ENCODE measurements around the gene CALR. TPM values are rescaled to one million over a fixed set of nuclear protein-coding genes. Genes with fewer than 3 reads are reported as not detected.
A peak's percentile ranks its signal among the peaks of the same experiment; 100 is the strongest.
"Not testable (repeated sequence)": the region's sequence is repeated elsewhere in the genome, so short reads cannot be mapped to it uniquely, and the experiment has no call there.

Gene CALR
- 984 and 991 TPM in 2 replicates for total RNA-seq

- no peaks in the 10 kb centered on the region for H3K27me3 Mint-ChIP-seq (ENCODE audit: low read depth)
- H3K4me3 Mint-ChIP-seq (ENCODE audit: low read depth): peak within 1 kb of the TSS; percentile 99
- H3K27ac Mint-ChIP-seq: peak within 1 kb of the TSS; percentile 84
- H3K36me3 Mint-ChIP-seq (ENCODE audit: low read depth): peaks cover 54% of the 10 kb centered on the region
- peaks cover 44% of the 10 kb centered on the region for H3K4me1 Mint-ChIP-seq (ENCODE audit: low read depth)
- H3K9me3 Mint-ChIP-seq: no peaks in the 10 kb centered on the region
- intact Hi-C loops (cut with micrococcal nuclease): loop anchor here (1.0 to 5.0 kb wide), 4 partner anchors 47 to 213 kb away; partner anchors contain the start of genes GCDH, GET3, IER2 and JUNB
- DNase-seq (ENCODE audit: low spot score): peak; percentile 99
Measured at GRCh38 chr19:12937927-12938778, at the start of gene CALR. TSS of gene CALR (plus strand) at chr19:12938609. CDS start at chr19:12938680, 71 bp downstream.

GRCh38 chr19:12890299-12890786 is 48.1 kb upstream of the CALR start:
- H3K36me3 Mint-ChIP-seq (ENCODE audit: low read depth): peaks cover 23% of the 10 kb centered on the region
- H3K27ac Mint-ChIP-seq: peak overlapping the region; percentile 81
- H3K9me3 Mint-ChIP-seq; H3K27me3 Mint-ChIP-seq (ENCODE audit: low read depth); H3K4me1 Mint-ChIP-seq (ENCODE audit: low read depth); DNase-seq (ENCODE audit: low spot score): not testable (repeated sequence)
- intact Hi-C loops (cut with micrococcal nuclease): loop anchor here (2.0 kb wide), 2 partner anchors 28 to 48 kb away; partner anchors contain the start of genes CALR and SYCE2
- peak overlapping the region; percentile 95 for H3K4me3 Mint-ChIP-seq (ENCODE audit: low read depth)

- no peaks in the 10 kb centered on the region for H3K9me3 Mint-ChIP-seq
- peak within 1 kb of the TSS; percentile 95 for H3K4me3 Mint-ChIP-seq (ENCODE audit: low read depth)
- H3K36me3 Mint-ChIP-seq (ENCODE audit: low read depth): peaks cover 23% of the 10 kb centered on the region
- intact Hi-C loops (cut with micrococcal nuclease): loop anchor here (2.0 kb wide), 2 partner anchors 28 to 48 kb away; partner anchors contain the start of genes CALR and SYCE2
- peak; percentile 96 for DNase-seq (ENCODE audit: low spot score)
- H3K27me3 Mint-ChIP-seq (ENCODE audit: low read depth): no peaks in the 10 kb centered on the region
- H3K4me1 Mint-ChIP-seq (ENCODE audit: low read depth): peaks cover 9% of the 10 kb centered on the region
- peak within 1 kb of the TSS; percentile 81 for H3K27ac Mint-ChIP-seq
Measured at GRCh38 chr19:12890787-12891552, 47.4 kb upstream of the CALR start, which contains the start of gene GCDH. TSS of gene GCDH (plus strand) at chr19:12891160. CDS start at chr19:12891305, 145 bp downstream.

GRCh38 chr19:12891553-12892021 is 46.8 kb upstream of the CALR start:
- DNase-seq (ENCODE audit: low spot score): no peak
- Mint-ChIP-seq H3K27me3 (ENCODE audit: low read depth) (no peaks in the 10 kb centered on the region), H3K9me3 (no peaks in the 10 kb centered on the region)

GRCh38 chr19:12893582-12893981 is 44.8 kb upstream of the CALR start:
- DNase-seq (ENCODE audit: low spot score): no peak
- Mint-ChIP-seq H3K27me3 (ENCODE audit: low read depth) (no peaks in the 10 kb centered on the region), H3K36me3 (ENCODE audit: low read depth) (peaks cover 29% of the 10 kb centered on the region)

More at GRCh38 chr19:12891553-12892021, 46.8 kb upstream of the CALR start:
- intact Hi-C loops (cut with micrococcal nuclease): loop anchor here (2.0 kb wide), 2 partner anchors 27 to 47 kb away; partner anchors contain the start of genes CALR and SYCE2
- H3K4me3 Mint-ChIP-seq (ENCODE audit: low read depth): peak overlapping the region; percentile 95
- H3K27ac Mint-ChIP-seq: peak overlapping the region; percentile 81
- peaks cover 9% of the 10 kb centered on the region for H3K4me1 Mint-ChIP-seq (ENCODE audit: low read depth)
- H3K36me3 Mint-ChIP-seq (ENCODE audit: low read depth): peaks cover 23% of the 10 kb centered on the region

GRCh38 chr19:12896460-12896859 is 41.9 kb upstream of the CALR start:
- intact Hi-C loops (cut with micrococcal nuclease): no loop called here
- no peak overlapping the region for H3K27ac Mint-ChIP-seq
- no peak overlapping the region for H3K4me3 Mint-ChIP-seq (ENCODE audit: low read depth)
- H3K9me3 Mint-ChIP-seq: no peaks in the 10 kb centered on the region
- no peak for DNase-seq (ENCODE audit: low spot score)
- H3K27me3 Mint-ChIP-seq (ENCODE audit: low read depth): no peaks in the 10 kb centered on the region
- peaks cover 6% of the 10 kb centered on the region for H3K4me1 Mint-ChIP-seq (ENCODE audit: low read depth)
- peaks cover 43% of the 10 kb centered on the region for H3K36me3 Mint-ChIP-seq (ENCODE audit: low read depth)

More at GRCh38 chr19:12893582-12893981, 44.8 kb upstream of the CALR start:
- H3K4me3 Mint-ChIP-seq (ENCODE audit: low read depth): peak overlapping the region; percentile 54
- H3K27ac Mint-ChIP-seq: no peak overlapping the region
- intact Hi-C loops (cut with micrococcal nuclease): no loop called here
- peaks cover 9% of the 10 kb centered on the region for H3K4me1 Mint-ChIP-seq (ENCODE audit: low read depth)
- H3K9me3 Mint-ChIP-seq: no peaks in the 10 kb centered on the region

GRCh38 chr19:12899891-12900518 is 38.4 kb upstream of the CALR start:
- H3K9me3 Mint-ChIP-seq: no peaks in the 10 kb centered on the region
- peaks cover 25% of the 10 kb centered on the region for H3K36me3 Mint-ChIP-seq (ENCODE audit: low read depth)
- intact Hi-C loops (cut with micrococcal nuclease): no loop called here
- no peaks in the 10 kb centered on the region for H3K27me3 Mint-ChIP-seq (ENCODE audit: low read depth)
- no peak overlapping the region for H3K4me3 Mint-ChIP-seq (ENCODE audit: low read depth)
- DNase-seq (ENCODE audit: low spot score): no peak
- no peak overlapping the region for H3K27ac Mint-ChIP-seq
- H3K4me1 Mint-ChIP-seq (ENCODE audit: low read depth): no peaks in the 10 kb centered on the region

- Mint-ChIP-seq H3K27ac (no peak overlapping the region), H3K9me3 (no peaks in the 10 kb centered on the region), H3K4me3 (ENCODE audit: low read depth) (no peak overlapping the region), H3K27me3 (ENCODE audit: low read depth) (no peaks in the 10 kb centered on the region), H3K4me1 (ENCODE audit: low read depth) (peaks cover 2% of the 10 kb centered on the region), H3K36me3 (ENCODE audit: low read depth) (no peaks in the 10 kb centered on the region)
- DNase-seq (ENCODE audit: low spot score): no peak
- intact Hi-C loops (cut with micrococcal nuclease): no loop called here
Measured at GRCh38 chr19:12907166-12907565, 31.2 kb upstream of the CALR start.

GRCh38 chr19:12912571-12912970 is 25.8 kb upstream of the CALR start:
- intact Hi-C loops (cut with micrococcal nuclease): no loop called here
- DNase-seq (ENCODE audit: low spot score): no peak
- Mint-ChIP-seq H3K27ac (no peak overlapping the region), H3K36me3 (ENCODE audit: low read depth) (no peaks in the 10 kb centered on the region), H3K4me1 (ENCODE audit: low read depth) (peaks cover 16% of the 10 kb centered on the region), H3K9me3 (no peaks in the 10 kb centered on the region), H3K4me3 (ENCODE audit: low read depth) (no peak overlapping the region), H3K27me3 (ENCODE audit: low read depth) (no peaks in the 10 kb centered on the region)

GRCh38 chr19:12913011-12913561 is 25.3 kb upstream of the CALR start:
- DNase-seq (ENCODE audit: low spot score): no peak
- Mint-ChIP-seq H3K27me3 (ENCODE audit: low read depth) (no peaks in the 10 kb centered on the region), H3K4me3 (ENCODE audit: low read depth) (no peak overlapping the region), H3K9me3 (no peaks in the 10 kb centered on the region), H3K36me3 (ENCODE audit: low read depth) (no peaks in the 10 kb centered on the region), H3K4me1 (ENCODE audit: low read depth) (peaks cover 16% of the 10 kb centered on the region), H3K27ac (peak overlapping the region; percentile 93)
- intact Hi-C loops (cut with micrococcal nuclease): no loop called here

- H3K27ac Mint-ChIP-seq: peak overlapping the region; percentile 93
- no peaks in the 10 kb centered on the region for H3K27me3 Mint-ChIP-seq (ENCODE audit: low read depth)
- H3K36me3 Mint-ChIP-seq (ENCODE audit: low read depth): peaks cover 2% of the 10 kb centered on the region
- H3K4me3 Mint-ChIP-seq (ENCODE audit: low read depth): peak overlapping the region; percentile 37
- H3K9me3 Mint-ChIP-seq: no peaks in the 10 kb centered on the region
- intact Hi-C loops (cut with micrococcal nuclease): no loop called here
- peaks cover 17% of the 10 kb centered on the region for H3K4me1 Mint-ChIP-seq (ENCODE audit: low read depth)
- DNase-seq (ENCODE audit: low spot score): peak; percentile 44
Measured at GRCh38 chr19:12913851-12914690, 24.3 kb upstream of the CALR start.
